Parietal lobe (tissue), 2 donors: ENCODE results near the gene TM9SF3. TPM values are rescaled to one million over a fixed set of nuclear protein-coding genes. Genes with fewer than 3 reads are reported as not detected.

Experiments used
- small RNA-seq: library from RNA; depleted of rRNA; stranded (forward); fragments of <200 nt; gene quantifications from one replicate; pipeline ENCODE3, GENCODE V24; 2014; ENCODE audit warnings: low replicate concordance
- total RNA-seq: library from RNA; depleted of rRNA; stranded (reverse); fragments of >200 nt; gene quantifications from one replicate; pipeline ENCODE4 v1.2.3, GENCODE V29; 2014

Gene TM9SF3
- 106 TPM for total RNA-seq

GRCh38 chr10:96586419-96587263, at the start of gene TM9SF3:
TM9SF3 (minus strand) TSS chr10:96587012; CDS start chr10:96586835, 177 bp downstream.

DNA sequence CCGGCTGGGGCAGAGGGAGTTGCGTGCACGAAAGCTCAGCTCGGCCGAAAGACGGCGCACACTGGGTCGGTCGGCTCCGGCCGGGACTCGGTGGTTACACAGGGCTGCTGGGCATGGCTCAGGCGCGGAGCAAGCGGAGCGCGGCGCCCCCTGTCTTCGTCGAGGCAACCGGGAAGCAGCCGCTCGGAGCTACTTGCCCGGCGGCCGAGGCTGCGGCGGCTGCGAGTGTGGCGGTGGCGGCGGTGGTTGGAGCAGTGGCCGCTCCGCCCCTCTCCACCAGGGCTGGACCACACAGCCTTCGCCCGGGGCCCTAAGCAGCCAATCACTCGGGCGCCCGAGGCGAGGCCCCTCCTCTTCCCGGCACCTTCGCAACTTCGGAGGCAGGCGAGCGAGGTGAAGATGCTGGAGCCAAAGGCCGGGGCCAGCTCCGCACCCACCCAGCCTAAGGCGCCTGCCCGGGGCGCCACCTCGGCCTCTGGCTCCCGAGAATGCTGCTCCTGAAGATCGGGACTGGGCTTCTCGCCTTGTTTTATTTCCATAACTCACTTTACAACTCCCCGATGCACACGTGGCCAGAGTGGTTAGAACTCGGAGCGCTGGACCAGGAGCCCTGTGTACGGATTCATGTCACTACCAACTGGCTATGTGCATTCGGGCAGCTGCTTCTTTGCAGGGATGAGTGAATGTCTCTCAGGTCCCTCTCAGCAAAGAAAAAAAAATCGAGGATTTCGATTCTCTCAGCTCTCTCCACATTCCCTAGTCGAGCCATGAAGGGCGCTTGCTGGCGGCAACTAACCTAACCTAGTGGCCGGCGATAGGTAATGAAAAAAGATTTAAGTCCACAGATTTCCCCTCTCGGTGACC, 72.9 kb downstream of the TM9SF3 start, which contains the start of gene TLL2:
Gene TLL2 (minus strand): TSS at position 229 of the 864 bp plus-strand sequence. CDS start 241 bp downstream, outside the sequence.

Small RNA genes within 50 kb of the gene (small RNA-seq; reads per million reads assigned to genes)
- not detected for gene RNA5SP324

Other genes starting within 250 kb of the TM9SF3 start
- gene OPALIN, start 228.0 kb downstream of the TM9SF3 start, total RNA-seq = not detected
- gene TLL2, start 73.1 kb downstream of the TM9SF3 start, total RNA-seq = 0.63 TPM
- 3.1 TPM for gene PIK3AP1, start 133.5 kb upstream of the TM9SF3 start, total RNA-seq
- gene LCOR, start 245.3 kb upstream of the TM9SF3 start, total RNA-seq = 160 TPM